ENCODE data around the gene TTLL11.
A peak's percentile ranks its signal among the peaks of the same experiment; 100 is the strongest.
"Not testable (repeated sequence)": the region's sequence is repeated elsewhere in the genome, so short reads cannot be mapped to it uniquely, and the experiment has no call there.

TTLL11 gene

GRCh38 chr9:122040561-122041242 is 52.4 kb downstream of the TTLL11 start:
- DNase-seq = no peak

- no peak for DNase-seq
Observed at GRCh38 chr9:122039234-122039633, 53.9 kb downstream of the TTLL11 start.

- peak; percentile 71 for DNase-seq
Observed at GRCh38 chr9:122036988-122037387, 56.1 kb downstream of the TTLL11 start.

- DNase-seq = no peak
Observed at GRCh38 chr9:122036408-122036807, 56.7 kb downstream of the TTLL11 start.

GRCh38 chr9:122033775-122034373 is 59.2 kb downstream of the TTLL11 start:
- no peak for DNase-seq

GRCh38 chr9:122032346-122032745 is 60.8 kb downstream of the TTLL11 start:
- DNase-seq = no peak

- no peak for DNase-seq
Observed at GRCh38 chr9:122031776-122032175, 61.3 kb downstream of the TTLL11 start.

- DNase-seq = no peak
Observed at GRCh38 chr9:122031157-122031556, 62.0 kb downstream of the TTLL11 start.

GRCh38 chr9:122030357-122030756 is 62.8 kb downstream of the TTLL11 start:
- DNase-seq = no peak

- no peak for DNase-seq
Observed at GRCh38 chr9:122029898-122030297, 63.2 kb downstream of the TTLL11 start.

- no peak for DNase-seq
Observed at GRCh38 chr9:122028089-122028488, 65.0 kb downstream of the TTLL11 start.

- DNase-seq = no peak
Observed at GRCh38 chr9:122020398-122020797, 72.7 kb downstream of the TTLL11 start.

GRCh38 chr9:122016744-122017143 is 76.4 kb downstream of the TTLL11 start:
- DNase-seq = no peak

GRCh38 chr9:122016309-122016708 is 76.8 kb downstream of the TTLL11 start:
- DNase-seq = no peak

GRCh38 chr9:122015170-122015821 is 77.8 kb downstream of the TTLL11 start:
- no peak for DNase-seq

GRCh38 chr9:122011818-122012498 is 81.2 kb downstream of the TTLL11 start:
- no peak for DNase-seq

- DNase-seq = no peak
Observed at GRCh38 chr9:122008559-122008958, 84.5 kb downstream of the TTLL11 start.

GRCh38 chr9:122007837-122008236 is 85.3 kb downstream of the TTLL11 start:
- no peak for DNase-seq

GRCh38 chr9:122005597-122005996 is 87.5 kb downstream of the TTLL11 start:
- DNase-seq = peak; percentile 25

- no peak for DNase-seq
Observed at GRCh38 chr9:122004589-122004988, 88.5 kb downstream of the TTLL11 start.

- DNase-seq = peak; percentile 79
Observed at GRCh38 chr9:122001491-122002201, 91.5 kb downstream of the TTLL11 start.

- DNase-seq = not testable (repeated sequence)
Observed at GRCh38 chr9:122000526-122000925, 92.6 kb downstream of the TTLL11 start.

- no peak for DNase-seq
Observed at GRCh38 chr9:121999556-121999955, 93.6 kb downstream of the TTLL11 start.
